Stimulated activated memory B cell treated with anti-CD40 and anti-IgM and Interleukin-4, amounts not matched to agents 10 μg/mL and 1 μg/mL and 100 μg/mL, for 72 hours (primary cell): Measurements from ENCODE around the gene CLK4.

Experiments
- ATAC-seq: fragments of 150-1000 bp; cut with Tn5 transposase; 2 replicates; pipeline ENCODE4 v1.10.0; 2021
- H3K27ac Mint-ChIP-seq: one replicate; pipeline ENCODE4 v1.8.0; 2022; ENCODE audit warnings: mild to moderate bottlenecking, mixed read lengths
- H3K27me3 Mint-ChIP-seq: one replicate; pipeline ENCODE4 v1.8.0; 2022; ENCODE audit warnings: mixed read lengths
- H3K36me3 Mint-ChIP-seq: one replicate; pipeline ENCODE4 v1.8.0; 2022; ENCODE audit warnings: mixed read lengths
- H3K4me1 Mint-ChIP-seq: one replicate; pipeline ENCODE4 v1.8.0; 2022; ENCODE audit warnings: mixed read lengths
- H3K4me3 Mint-ChIP-seq: one replicate; pipeline ENCODE4 v1.8.0; 2022; ENCODE audit warnings: mild to moderate bottlenecking, moderate library complexity, mixed read lengths
- H3K9me3 Mint-ChIP-seq: one replicate; pipeline ENCODE4 v1.8.0; 2022; ENCODE audit warnings: mixed read lengths

Gene CLK4

GRCh38 chr5:178557416-178557815 is 69.4 kb downstream of the CLK4 start:
- no peak for ATAC-seq
- Mint-ChIP-seq H3K27me3 (peaks cover 65% of the 10 kb centered on the region), H3K9me3 (peaks cover 2% of the 10 kb centered on the region), H3K4me1 (peaks cover 16% of the 10 kb centered on the region), H3K4me3 (no peak overlapping the region), H3K27ac (no peak overlapping the region), H3K36me3 (peaks cover 5% of the 10 kb centered on the region)

GRCh38 chr5:178555771-178556211 is 71.1 kb downstream of the CLK4 start:
- Mint-ChIP-seq H3K27me3 (peaks cover 64% of the 10 kb centered on the region), H3K9me3 (no peaks in the 10 kb centered on the region), H3K4me3 (no peak overlapping the region), H3K4me1 (peaks cover 16% of the 10 kb centered on the region), H3K36me3 (no peaks in the 10 kb centered on the region), H3K27ac (no peak overlapping the region)
- no peak for ATAC-seq

- ATAC-seq: no peak
- Mint-ChIP-seq H3K4me1 (peaks cover 9% of the 10 kb centered on the region), H3K27me3 (peaks cover 57% of the 10 kb centered on the region), H3K4me3 (no peak overlapping the region), H3K27ac (no peak overlapping the region), H3K9me3 (no peaks in the 10 kb centered on the region), H3K36me3 (no peaks in the 10 kb centered on the region)
Observed at GRCh38 chr5:178555005-178555404, 71.8 kb downstream of the CLK4 start.

GRCh38 chr5:178554311-178554710 is 72.5 kb downstream of the CLK4 start:
- Mint-ChIP-seq H3K36me3 (no peaks in the 10 kb centered on the region), H3K27me3 (peaks cover 54% of the 10 kb centered on the region), H3K27ac (no peak overlapping the region), H3K9me3 (no peaks in the 10 kb centered on the region), H3K4me3 (no peak overlapping the region), H3K4me1 (peaks cover 3% of the 10 kb centered on the region)
- ATAC-seq: no peak

GRCh38 chr5:178553517-178553916 is 73.3 kb downstream of the CLK4 start:
- Mint-ChIP-seq H3K27ac (no peak overlapping the region), H3K4me1 (no peaks in the 10 kb centered on the region), H3K9me3 (no peaks in the 10 kb centered on the region)

More at GRCh38 chr5:178553517-178553916, 73.3 kb downstream of the CLK4 start:
- no peak for ATAC-seq
- Mint-ChIP-seq H3K36me3 (no peaks in the 10 kb centered on the region), H3K4me3 (no peak overlapping the region), H3K27me3 (peaks cover 50% of the 10 kb centered on the region)
